K562 (cell line): ENCODE data around the gene ADAMTS14.

Source experiments
- BCL6 ChIP-seq: fragments of 250-450 bp; sonication (Bioruptor Pico); IDR thresholded peaks from 2 replicates; pipeline ENCODE4 v1.4.0; 2020
- CTCF ChIP-seq, 3 experiments: IDR thresholded peaks in 2 of 3; conservative IDR thresholded peaks in 1 of 3; 2 replicates each; pipeline ENCODE4 v1.5.1; 2011 to 2012; ENCODE audit warnings: low read length in 3 of 3, mild to moderate bottlenecking in 3 of 3, control low read depth in 2 of 3, improper control_type of control experiment in 1 of 3, inconsistent platforms in 1 of 3, low read depth in 1 of 3, mixed read lengths in 1 of 3, moderate library complexity in 1 of 3; ENCODE audit not compliant: insufficient read depth in 2 of 3
- EGR1 ChIP-seq: fragments of 450-650 bp; conservative IDR thresholded peaks from 2 replicates; pipeline ENCODE4 v1.6.1; 2017; ENCODE audit warnings: mild to moderate bottlenecking
- ELK1 ChIP-seq: sonication (generic); formaldehyde crosslinking; IDR thresholded peaks from 2 replicates; pipeline ENCODE4 v1.8.1; 2022; ENCODE audit warnings: missing genetic modification reagents
- MCM2 ChIP-seq: fragments of 450-650 bp; IDR thresholded peaks from 2 replicates; pipeline ENCODE4 v1.6.1; 2017; ENCODE audit warnings: low read depth, mild to moderate bottlenecking
- POLR2AphosphoS5 ChIP-seq: IDR thresholded peaks from 2 replicates; pipeline ENCODE4 v1.6.1; 2011; ENCODE audit warnings: mild to moderate bottlenecking, low read depth, low read length, moderate library complexity; ENCODE audit not compliant: control insufficient read depth, insufficient read depth
- ZNF3 ChIP-seq: fragments of 250-450 bp; sonication (Bioruptor Pico); IDR thresholded peaks from 2 replicates; pipeline ENCODE4 v1.5.0; 2021; ENCODE audit warnings: mild to moderate bottlenecking, moderate library complexity
- ZNF766 ChIP-seq: fragments of 200-800 bp; sonication (Bioruptor generic); conservative IDR thresholded peaks from 2 replicates; pipeline ENCODE4 v1.6.1; 2016; ENCODE audit warnings: missing genetic modification characterization, missing compliant biosample characterization
- TF ChIP-seq, protein P1 (sequence below): fragments of 250-450 bp; sonication (Bioruptor Pico); IDR thresholded peaks from 2 replicates; pipeline ENCODE4 v1.5.0; 2021

DNA sequence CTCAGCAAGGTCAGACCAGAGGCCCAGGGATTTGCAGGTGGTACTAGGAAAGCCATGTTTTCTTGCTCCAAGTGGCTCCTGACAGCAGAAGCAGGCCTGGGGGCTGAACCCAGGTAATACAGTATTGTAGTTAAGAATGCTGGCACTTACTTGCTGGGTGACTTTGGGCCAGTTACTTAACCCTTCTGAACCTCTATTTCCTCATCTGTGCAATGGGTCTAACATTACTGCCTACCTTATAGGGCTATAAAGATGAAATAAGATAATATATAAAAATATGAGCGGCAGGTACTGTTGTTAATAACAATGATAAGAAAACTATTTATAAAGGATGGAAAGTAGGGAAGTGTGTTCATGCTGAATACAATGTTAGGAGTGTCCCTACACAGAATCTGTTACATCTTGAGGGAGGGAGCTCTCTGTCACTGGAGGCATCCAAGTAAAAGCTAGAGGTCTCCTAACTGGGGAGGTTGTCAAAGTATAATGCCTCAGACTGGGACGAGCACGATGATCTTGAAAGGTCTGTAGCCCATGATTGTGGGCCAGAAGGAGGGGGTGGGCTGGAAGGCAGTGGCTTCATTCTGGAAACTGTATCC is 26.9 kb downstream of the ADAMTS14 start:
- TF ChIP-seq CTCF (IDR thresholded peaks at IDR 0.05 in 2 of 3, conservative IDR thresholded peaks at IDR 0.05 in 1 of 3; ENCODE audit: insufficient read depth in 2 of 3, low read depth in 1 of 3, low read length in 3 of 3) = no peak
- no peak for TF ChIP-seq EGR1
- no peak for TF ChIP-seq POLR2AphosphoS5
- TF ChIP-seq ZNF766 = no peak
- no peak for TF ChIP-seq ZNF3 (CRISPR knock-in tag)
- TF ChIP-seq ELK1 (CRISPR knock-in tag) = no peak
- no peak for TF ChIP-seq MCM2
- TF ChIP-seq BCL6 = no peak
- TF ChIP-seq, protein P1, sequence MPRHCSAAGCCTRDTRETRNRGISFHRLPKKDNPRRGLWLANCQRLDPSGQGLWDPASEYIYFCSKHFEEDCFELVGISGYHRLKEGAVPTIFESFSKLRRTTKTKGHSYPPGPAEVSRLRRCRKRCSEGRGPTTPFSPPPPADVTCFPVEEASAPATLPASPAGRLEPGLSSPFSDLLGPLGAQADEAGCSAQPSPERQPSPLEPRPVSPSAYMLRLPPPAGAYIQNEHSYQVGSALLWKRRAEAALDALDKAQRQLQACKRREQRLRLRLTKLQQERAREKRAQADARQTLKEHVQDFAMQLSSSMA (CRISPR knock-in tag) = no peak
